Inferior parietal cortex (tissue), 1 donor: ENCODE measurements around the gene LTA4H.

Experiments
- DNase-seq: peaks from one replicate; pipeline ENCODE4 v3.0.0-alpha.2; 2016; ENCODE audit errors: extremely low spot score

LTA4H gene

DNA sequence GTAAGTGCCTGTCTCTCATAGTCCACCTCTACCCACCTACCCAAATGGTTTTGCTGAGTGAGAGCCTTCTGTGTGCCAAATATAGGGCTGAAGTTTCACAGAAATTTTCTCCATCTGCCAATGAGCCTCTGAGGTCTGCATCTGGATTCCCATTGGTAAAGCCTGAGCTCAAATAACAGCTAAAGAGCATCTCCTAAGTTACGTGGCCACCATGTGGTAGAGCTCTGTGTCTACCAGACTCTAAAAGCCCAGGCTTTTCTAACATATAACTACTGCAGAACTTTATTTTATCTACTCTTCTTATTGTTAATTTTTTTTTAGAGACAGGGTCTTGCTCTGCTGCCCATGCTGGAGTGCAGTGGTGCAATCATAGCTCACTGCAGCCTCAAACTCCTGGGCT, 76.3 kb downstream of the LTA4H start:
- DNase-seq, result no peak

DNA sequence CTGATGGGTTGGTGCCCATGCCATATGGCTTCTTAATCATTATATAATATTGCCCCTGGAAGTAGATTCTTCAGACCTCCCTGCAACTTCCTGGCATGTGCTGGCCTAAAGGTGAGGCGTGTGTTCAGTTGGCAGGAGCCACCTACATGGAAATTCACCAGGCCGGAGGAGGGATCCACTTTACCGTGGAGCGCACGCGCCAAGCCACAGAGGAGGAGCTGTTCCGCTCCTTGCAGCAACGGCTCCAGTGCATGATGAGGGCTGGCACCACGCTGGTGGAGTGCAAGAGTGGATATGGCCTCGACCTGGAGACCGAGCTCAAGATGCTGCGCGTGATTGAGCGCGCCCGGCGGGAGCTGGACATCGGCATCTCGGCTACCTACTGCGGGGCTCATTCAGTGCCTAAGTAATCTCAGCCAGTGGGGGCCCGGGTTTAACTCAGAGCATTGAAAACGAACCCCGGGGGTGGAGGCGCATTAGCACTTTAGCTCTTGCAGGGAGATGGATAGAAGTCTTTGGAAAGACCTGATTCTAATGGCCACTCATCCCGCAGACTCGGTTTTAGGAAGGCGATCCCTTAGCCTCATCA, 78.7 kb downstream of the LTA4H start:
- no peak for DNase-seq

DNA sequence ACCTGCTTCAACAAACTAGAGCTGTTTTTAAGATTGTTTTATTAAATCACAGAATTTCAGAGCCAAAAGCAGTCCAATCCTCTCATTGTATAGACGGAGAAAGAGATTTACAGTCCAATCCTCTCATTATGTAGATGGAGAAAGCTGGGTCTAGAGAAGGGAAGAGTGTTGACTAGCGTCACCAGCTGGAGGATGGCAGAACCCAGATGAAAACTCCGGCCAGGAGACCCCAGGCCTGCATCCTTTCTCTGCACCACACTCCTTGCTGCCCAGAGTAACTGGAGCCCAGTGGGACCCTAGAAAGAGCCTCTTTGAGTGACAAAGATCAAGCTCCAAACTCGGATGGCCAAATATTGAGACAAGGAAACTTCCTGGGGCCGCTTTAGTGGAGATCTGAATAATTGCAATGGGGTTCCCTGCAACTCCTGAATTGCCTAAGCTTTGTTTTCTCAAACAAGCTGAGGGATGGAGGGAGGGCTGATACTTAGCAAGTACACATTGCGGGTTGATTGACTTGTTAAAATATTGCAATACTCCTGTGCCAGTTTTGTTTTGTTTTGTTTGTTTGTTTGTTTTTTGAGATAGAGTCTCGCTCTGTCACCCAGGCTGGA, 79.7 kb downstream of the LTA4H start:
- no peak for DNase-seq

DNA sequence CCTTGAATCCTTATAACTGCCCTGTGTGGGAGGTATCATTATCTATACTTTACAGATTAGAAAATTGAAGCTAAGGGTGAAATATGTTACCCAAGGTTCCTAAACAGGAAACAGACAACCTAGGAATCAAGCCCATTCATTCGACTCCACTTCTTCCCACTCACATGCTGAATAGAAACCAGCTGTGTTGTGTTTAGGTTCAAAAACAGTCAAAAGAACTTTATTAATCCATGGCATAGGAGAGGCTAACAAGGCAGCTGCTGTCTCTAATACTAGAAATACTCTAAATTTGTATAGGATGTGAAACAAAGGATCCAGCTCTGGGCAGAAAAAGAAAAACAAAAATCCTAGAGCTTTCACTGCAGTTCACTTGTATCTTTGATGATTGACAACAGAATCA, 82.4 kb downstream of the LTA4H start:
- DNase-seq, result no peak

DNA sequence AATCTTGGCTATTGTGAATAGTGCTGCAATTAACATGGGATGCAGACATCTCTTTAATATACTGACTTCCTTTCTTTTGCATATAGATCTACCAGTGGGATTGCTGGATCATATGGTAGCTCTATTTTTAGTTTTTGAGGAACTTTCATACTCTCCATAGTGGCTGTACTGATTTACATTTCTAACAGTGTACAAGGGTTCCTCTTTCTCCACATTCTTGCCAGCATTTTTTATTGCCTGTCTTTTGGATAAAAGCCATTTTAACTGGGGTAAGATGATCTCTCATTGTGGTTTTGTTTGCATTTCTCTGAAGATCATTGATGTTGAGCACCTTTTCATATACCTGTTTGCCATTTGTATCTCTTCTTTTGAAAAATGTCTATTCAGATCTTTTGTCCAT, 83.9 kb downstream of the LTA4H start:
- no peak for DNase-seq
